Measurements from ENCODE around the gene TREM2. TPM values are rescaled to one million over a fixed set of nuclear protein-coding genes. Genes with fewer than 3 reads are reported as not detected.

The TREM2 gene
- total and polyA plus RNA-seq, 2 of the 8 experiments (the other 6 are each of a cell fraction or from before 2014, with no cell fraction given): 0.20 TPM; not detected in 1

DNA sequence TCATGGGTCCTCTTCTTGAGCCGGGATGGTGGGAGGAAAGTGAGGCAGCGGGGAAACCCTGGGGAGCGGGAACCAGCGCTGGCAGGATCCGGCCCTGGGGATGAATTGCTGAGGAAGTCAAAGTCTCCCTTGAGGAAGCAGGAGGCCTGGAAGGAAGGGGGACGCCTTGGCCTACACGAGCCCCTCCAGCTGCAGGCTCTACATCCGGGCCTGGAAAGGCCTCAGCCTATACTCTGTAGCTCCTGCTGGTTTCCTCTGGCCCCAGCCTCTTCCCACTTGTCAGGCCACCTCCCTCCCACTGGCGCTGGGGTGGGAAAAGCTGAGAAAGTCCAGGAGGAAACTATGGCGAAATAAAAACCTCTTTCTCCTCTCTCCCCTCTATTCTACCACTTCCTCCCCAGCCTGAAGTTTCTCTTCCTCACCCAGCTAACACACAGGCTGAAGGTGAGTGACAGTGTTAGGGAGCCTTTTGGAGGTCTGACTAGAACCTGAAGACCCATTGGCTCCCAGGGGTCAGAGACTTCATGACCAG is 23.2 kb upstream of the TREM2 start (continued):
- TF ChIP-seq, protein P1, sequence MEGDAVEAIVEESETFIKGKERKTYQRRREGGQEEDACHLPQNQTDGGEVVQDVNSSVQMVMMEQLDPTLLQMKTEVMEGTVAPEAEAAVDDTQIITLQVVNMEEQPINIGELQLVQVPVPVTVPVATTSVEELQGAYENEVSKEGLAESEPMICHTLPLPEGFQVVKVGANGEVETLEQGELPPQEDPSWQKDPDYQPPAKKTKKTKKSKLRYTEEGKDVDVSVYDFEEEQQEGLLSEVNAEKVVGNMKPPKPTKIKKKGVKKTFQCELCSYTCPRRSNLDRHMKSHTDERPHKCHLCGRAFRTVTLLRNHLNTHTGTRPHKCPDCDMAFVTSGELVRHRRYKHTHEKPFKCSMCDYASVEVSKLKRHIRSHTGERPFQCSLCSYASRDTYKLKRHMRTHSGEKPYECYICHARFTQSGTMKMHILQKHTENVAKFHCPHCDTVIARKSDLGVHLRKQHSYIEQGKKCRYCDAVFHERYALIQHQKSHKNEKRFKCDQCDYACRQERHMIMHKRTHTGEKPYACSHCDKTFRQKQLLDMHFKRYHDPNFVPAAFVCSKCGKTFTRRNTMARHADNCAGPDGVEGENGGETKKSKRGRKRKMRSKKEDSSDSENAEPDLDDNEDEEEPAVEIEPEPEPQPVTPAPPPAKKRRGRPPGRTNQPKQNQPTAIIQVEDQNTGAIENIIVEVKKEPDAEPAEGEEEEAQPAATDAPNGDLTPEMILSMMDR (IDR thresholded peaks at IDR 0.05; ENCODE audit: control extremely low read depth in 1 of 3, insufficient read depth in 1 of 3, low read depth in 1 of 3, low read length in 3 of 3): no peak
